SKM-1 treated with dmso at 0.1 percent for 144 hours (cell line): ENCODE results near the gene NDUFB6.
A peak's percentile ranks its signal among the peaks of the same experiment; 100 is the strongest.
"Not testable (repeated sequence)": the region's sequence is repeated elsewhere in the genome, so short reads cannot be mapped to it uniquely, and the experiment has no call there.

Source experiments
- DNase-seq: peaks from one replicate; lab custom pipeline; 2025; ENCODE audit not compliant: unreplicated experiment; lab: John Stamatoyannopoulos, UW

The NDUFB6 gene

GRCh38 chr9:32524892-32525708 is 47.9 kb downstream of the NDUFB6 start:
- peak; percentile 33 for DNase-seq

- DNase-seq = not testable (repeated sequence)
These were observed 48.4 kb downstream of the NDUFB6 start for GRCh38 chr9:32524558-32524891.

GRCh38 chr9:32523910-32524309 is 49.0 kb downstream of the NDUFB6 start:
- DNase-seq = no peak

DNA sequence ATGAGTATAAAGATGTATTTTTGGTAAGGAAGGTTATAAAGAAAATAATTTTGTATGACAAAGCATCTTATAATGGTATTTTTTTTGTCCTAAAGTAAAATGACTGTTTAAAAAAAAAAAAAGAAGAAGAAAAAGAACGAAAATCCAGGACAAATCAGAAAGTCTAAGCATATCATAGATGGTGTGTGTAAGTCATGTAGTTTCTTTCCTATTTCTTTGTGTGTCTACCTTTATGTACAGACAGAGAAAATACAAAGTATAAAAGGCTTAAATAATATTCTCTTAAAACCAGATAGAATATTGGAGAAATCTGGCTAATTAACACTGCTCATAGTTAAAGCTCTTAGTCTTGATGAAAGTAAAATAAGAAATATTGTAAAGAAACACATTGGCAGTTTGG is 54.7 kb downstream of the NDUFB6 start:
- DNase-seq = no peak

DNA sequence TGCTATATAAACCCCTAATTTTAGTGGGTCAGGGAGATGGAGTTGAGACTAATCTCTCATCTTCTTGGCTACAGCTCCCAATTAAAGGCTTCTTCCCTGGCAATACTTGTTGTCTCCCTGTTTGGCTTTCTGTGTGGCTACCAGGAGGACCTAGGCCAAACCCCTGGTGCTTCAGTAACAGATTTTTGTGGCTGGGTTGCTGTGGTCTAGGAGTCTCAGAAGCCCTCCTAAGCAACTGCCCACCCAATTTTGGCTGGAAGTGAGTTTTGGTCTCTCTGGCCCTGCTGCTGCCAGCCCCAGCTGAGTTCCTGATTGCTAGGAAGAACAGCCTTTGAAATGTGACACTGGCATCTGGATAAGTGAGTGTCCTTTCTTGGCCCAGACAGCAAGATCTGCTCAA is 56.7 kb downstream of the NDUFB6 start:
- no peak for DNase-seq

- no peak for DNase-seq
These were observed 64.2 kb downstream of the NDUFB6 start for GRCh38 chr9:32508728-32509127.

GRCh38 chr9:32503008-32503407 is 70.0 kb downstream of the NDUFB6 start:
- DNase-seq = no peak
